Glomerular visceral epithelial cell (primary cell): ENCODE measurements around the gene TRIM72.
"Not testable (repeated sequence)": the region's sequence is repeated elsewhere in the genome, so short reads cannot be mapped to it uniquely, and the experiment has no call there.

ENCODE experiments used
- DNase-seq: peaks from one replicate; pipeline ENCODE4 v3.0.0-alpha.2; 2016; ENCODE audit errors: extremely low spot score

Gene TRIM72

DNA sequence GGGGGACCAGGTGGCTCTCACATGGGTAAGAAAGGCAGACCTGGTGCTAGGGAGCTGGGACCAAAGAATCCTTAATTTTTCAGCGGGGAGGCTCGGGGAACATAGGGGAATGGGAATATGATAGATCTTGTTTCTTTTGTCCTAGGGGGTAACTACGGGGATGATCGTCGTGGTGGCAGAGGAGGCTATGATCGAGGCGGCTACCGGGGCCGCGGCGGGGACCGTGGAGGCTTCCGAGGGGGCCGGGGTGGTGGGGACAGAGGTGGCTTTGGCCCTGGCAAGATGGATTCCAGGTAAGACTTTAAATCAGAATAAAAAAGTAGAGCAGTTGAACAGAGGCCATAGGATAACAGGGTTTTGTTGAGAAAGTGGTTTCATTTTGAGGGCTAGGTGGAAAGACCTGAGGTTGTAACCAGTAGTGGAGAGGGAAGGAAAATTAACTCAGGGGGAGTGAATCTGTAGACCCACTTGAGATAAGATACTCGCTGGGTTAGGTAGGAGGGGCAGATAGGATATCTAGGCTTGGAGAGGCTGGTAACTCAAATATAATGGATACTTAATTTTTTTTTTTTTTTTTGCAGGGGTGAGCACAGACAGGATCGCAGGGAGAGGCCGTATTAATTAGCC lies 23.0 kb upstream of the TRIM72 start:
- DNase-seq: no peak

DNA sequence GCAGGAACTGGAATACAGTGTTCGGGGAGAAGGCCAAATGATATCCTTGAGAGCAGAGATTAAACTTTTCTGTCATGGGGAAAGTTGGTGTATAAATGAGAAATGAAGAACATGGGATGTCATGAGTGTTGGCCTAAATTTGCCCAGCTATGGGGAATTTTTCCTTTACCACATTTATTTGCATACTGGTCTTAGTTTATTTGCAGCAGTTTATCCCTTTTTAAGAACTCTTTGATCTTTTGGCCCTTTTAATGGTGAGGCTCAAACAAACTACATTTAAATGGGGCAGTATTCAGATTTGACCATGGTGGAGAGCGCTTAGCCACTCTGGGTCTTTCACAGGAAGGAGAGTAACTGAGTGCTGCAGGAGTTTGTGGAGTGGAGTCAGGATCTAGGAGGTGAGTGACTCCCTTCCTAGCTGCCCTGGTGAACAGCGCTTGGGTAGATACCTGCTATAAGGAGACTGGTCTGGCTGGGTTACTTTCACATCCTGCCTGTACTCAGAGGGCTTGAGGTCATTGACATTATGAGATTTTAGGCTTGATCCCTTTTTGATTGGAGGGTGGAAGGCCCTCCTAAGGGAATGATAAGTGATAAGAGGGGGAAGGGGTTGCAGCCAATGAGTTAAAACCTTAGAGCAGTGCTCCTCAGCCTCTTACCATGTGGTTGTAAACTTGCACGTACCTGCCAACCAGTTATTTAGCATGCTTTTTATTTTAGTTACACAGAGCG lies 22.1 kb upstream of the TRIM72 start:
- no peak for DNase-seq

- DNase-seq: no peak
Measured at GRCh38 chr16:31192856-31193642, 20.9 kb upstream of the TRIM72 start.

GRCh38 chr16:31193874-31194273 lies 20.0 kb upstream of the TRIM72 start:
- DNase-seq: no peak

- DNase-seq: no peak
Measured at GRCh38 chr16:31194898-31195297, 19.0 kb upstream of the TRIM72 start.

GRCh38 chr16:31195861-31196260 lies 18.1 kb upstream of the TRIM72 start:
- DNase-seq: not testable (repeated sequence)

- DNase-seq: no peak
Measured at GRCh38 chr16:31196324-31197088, 17.4 kb upstream of the TRIM72 start.

- DNase-seq: no peak
Measured at GRCh38 chr16:31198207-31198882, 15.6 kb upstream of the TRIM72 start.

DNA sequence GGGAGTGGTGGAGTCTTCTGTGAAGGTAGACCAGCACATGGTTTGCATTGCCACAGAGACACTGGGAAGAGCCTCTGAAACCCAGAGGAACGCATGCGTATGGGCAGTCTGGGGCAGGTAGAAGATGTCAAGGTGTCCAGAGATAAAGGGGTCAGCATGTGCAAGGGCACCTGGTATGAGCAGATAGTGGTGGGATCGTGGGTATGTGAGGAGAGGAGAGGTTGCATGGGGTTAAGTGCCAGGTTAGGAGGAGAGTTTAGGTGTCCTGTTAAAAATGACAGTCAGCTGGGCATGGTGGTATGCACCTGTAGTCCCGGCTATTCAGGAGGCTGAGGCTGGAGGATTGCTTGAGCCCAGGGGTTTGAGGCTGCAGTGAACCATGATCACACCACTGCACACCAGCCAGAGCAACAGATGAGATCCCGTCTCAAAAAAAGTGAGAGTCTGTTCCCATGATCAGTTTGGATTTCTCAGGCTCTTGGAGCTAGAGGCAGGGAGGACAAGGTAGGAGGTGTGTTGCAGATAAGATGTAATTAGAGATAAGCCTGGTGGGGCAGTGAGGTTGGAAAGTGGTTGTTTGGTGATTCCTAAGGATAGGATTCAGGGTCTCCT lies 14.4 kb upstream of the TRIM72 start:
- DNase-seq: no peak

DNA sequence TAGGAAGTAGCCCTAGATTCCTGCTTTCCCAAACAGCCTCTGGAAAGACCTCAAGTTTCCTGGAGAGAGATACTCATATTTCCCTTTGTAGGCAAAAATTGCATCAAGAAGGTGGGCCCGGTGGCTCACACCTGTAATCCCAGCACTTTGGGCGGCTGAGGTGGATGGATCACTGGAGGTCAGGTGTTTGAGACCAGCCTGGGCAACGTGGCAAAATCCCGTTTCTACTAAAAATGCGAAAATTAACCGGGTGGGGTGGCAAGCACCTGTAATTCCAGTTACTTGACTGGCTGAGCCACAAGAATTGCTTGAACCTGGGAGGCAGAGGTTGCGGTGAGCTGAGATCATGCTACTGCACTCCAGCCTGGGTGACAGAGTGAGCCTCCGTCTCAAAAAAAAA lies 13.8 kb upstream of the TRIM72 start:
- not testable (repeated sequence) for DNase-seq

DNA sequence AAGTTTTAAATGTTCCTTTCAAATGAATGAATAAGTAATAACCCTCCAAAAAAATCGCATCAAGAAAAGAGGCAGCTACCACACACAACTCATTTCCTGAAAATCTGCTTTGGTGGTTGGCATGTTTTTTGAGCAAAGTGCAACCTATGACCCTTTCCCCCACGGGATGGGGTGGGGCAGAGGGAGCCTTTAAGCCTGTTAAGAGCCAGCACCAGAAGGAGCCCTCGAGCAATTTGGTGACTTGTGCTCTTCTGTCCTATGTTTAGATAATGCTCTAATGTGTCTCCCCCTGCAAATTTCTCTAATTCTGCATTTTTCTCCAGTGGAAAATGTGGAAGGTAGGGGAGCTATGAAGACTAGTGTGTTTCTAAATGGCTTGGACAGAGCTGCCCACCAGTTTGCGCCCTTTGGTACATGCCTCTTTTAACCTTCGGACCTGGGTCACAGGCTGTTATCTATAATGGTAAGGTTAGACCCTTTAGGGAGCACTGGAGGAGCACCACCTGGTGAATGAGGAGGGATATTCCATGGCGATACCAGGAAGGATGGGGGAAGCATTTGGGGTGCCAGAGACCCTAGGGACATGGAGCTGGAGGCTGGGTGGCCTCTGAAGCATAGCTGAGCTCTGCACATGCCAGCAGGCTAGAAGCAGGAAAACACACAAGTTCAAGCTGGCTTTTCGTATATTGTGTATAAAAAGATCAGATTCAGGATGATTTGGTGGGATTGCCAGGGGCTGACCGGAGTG lies 12.9 kb upstream of the TRIM72 start:
- no peak for DNase-seq

DNA sequence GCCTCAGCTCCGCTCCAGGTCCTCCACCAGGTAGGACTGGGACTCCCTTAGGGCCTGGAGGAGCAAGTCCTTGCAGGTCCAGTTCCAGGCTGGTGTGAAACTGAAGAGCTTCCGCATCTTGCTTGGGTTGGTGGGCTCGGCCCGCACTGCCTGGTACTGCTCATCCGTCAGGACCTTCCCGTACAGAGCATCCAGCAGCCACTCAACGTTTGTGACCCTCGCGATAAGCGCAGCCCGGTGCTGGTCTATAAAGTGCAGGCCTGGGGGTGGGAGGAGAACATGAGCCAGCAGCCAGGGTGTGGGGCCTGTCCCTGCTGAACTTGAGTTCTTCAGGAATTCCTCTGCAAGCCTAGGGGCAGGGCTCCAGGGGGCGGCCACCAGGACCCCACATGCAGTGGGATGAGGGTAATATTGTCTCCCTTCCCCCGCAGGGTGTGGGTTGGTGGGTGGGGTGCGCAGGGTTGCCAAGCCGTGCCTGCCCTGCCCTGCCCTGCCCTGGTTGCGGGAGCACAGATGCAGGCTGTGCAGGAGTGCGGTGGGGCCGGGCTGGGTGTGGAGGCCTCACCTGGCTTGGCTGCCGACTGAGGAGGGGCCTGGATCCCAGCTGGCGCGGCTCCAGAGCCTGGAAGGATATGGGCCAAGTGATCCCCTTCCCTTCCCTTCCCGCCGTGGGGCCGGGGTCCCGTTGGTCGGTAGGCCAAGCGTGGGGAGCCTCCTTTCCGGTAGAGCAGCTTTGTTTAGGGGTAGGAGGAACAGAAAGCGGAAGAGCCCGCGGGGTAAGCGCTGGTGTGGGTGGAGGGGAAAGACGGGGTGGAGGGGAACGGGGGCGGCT lies 12.1 kb upstream of the TRIM72 start:
- peak; percentile 25 for DNase-seq

DNA sequence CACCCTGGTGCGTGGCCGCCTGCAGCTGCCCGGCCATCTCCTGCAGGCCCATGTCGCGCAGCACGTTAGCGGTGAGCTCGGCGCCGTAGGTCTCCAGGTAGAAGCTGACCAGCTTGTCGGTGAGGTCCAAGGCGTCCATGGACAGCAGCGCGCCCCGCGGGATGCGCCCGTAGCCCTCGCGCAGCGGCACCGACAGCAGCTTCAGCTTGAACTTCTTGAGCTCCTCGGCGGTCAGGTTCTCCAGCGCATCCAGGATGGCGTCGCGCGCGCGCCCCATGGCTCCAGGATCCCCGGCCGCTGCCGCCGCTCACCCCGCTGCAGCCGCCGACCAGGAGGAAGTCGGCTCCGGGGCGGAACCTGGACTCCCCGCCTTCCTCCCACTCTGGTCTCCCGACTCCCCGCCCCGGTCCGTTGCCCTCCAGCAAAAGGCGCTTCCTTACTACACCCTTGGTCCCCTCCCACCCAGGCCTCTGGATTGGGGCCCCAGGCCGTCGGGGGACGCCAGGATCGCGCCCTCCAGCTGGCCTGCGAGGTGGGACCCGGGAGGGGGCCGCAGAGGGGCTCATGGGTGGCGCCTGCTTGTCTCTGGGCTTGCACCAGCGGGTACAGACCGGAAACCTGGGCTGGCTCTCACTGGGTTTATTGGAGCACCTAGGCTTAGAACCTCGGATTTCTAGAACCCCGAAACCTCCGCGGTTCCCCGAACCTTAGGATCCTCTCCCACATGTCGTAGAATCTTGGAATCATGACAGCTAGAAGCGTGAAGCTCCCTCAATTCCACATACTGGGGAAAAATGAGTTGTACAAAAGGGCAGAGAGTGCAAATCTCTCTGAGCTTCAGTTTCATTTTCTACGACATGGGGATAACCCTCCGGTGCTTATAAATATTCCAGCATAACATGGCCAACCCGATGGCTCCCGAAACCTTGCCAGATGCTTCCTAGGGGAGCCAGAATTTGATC lies 11.2 kb upstream of the TRIM72 start, which contains the start of gene PYCARD:
Gene PYCARD (minus strand): TSS at position 347 of the 962 bp plus-strand sequence. CDS start 70 bp downstream, at position 277.
- DNase-seq: peak; percentile 40

DNA sequence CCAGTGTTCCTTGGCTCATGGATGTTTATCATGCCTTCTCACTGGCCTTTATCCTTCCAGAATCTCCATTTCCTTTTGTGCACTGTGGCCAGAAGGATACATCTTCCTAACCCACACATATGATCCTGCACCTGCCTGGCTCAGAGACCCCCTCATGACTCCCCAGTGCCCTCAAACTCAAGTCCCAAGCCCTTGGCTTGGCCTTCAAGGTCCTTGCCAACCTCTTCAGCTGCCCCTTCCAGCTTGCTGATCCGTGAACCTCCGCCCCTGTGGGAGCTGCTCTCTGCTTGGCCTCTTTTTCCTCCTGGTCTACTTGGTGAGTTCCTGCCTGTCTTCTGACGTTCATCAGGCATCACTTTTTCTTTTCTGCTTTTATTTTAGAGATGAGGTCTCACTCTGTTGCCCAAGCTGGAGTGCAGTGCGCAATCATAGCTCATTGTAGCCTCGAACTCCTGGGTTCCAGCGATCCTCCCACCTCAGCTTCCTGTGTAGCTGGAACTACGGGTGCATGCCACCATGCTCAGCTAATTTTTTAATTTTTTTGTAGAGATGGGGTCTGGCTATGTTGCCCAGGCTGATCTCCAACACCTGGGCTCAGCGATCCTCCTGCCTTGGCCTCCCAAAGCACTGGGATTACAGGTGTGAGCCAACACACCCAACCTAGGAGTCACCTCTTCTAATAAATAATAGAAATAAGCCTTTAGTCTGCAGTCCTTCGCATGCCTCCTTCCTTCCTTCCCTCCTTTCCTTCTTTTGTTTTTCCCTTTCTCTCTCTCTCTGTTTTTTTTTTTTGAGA lies 8.8 kb upstream of the TRIM72 start:
- DNase-seq: no peak

- DNase-seq: no peak
Measured at GRCh38 chr16:31206776-31207175, 7.1 kb upstream of the TRIM72 start.

DNA sequence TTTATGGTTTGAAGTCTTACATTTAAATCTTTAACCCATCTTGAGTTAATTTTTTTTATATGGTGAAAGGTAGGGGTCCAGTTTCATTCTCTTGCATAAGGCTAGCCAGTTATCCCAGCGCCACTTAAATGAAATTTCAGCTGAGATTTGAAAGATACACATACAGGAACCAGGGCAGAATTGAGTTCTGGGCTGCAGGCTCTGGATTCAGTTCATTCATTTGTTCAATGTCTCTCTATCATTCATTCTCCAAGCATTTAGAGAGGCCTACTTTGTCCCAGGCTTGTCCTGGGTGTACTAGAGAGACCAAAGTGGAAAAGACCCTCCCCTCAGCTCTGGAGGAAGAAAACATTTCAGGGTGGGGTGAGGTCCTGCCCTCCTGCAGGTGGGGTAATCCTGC lies 577 bp upstream of the TRIM72 start:
- DNase-seq: no peak

- DNase-seq: no peak
Measured at GRCh38 chr16:31214708-31215286, 878 bp downstream of the TRIM72 start.
